ENCODE results near the gene RIMBP3C. TPM values are rescaled to one million over a fixed set of nuclear protein-coding genes. Genes with fewer than 3 reads are reported as not detected.
"Not testable (repeated sequence)": the region's sequence is repeated elsewhere in the genome, so short reads cannot be mapped to it uniquely, and the experiment has no call there.

Gene RIMBP3C
- total RNA-seq, 1 donor from 2014 or later = 0.82 TPM

DNA sequence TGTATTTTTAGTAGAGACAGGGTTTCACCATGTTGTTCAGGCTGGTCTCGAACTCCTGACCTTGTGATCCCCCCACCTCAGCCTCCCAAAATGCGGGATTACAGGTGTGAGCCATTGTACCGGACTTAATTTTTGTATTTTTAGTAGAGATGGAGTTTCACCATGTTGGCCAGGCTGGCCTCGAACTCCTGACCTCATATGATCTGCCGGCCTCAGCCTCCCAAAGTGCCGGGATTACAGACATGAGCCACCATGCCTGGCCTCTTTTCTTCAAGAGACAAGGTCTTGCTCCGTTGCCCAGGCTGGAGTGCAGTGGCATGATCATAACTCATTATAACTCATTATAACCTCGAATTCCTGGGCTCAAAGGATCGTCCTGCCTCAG lies 29.4 kb upstream of the RIMBP3C start:
- not testable (repeated sequence) for FAIRE-seq

DNA sequence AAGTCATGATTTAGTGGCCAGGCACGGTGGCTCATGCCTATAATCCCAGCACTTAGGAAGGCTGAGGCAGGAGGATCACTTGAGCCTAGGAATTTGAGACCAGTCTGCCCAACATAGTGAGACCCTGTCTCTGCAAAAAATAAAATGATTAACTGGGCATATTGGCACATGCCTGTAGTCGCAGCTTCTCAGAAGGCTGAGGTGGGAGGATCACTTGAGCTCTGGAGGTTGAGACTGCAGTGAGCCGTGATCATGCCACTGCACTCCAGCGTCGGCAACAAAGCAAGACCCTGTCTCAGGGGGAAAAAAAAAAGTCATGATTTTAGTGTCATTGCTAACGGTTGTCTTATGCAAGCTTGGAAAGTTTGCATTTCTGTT lies 28.2 kb upstream of the RIMBP3C start:
- DNase-seq (ENCODE audit: low spot score in 2 of 2) = no peak
- no peak for FAIRE-seq

More for the DNA sequence above, 29.4 kb upstream of the RIMBP3C start:
- not testable (repeated sequence) for DNase-seq (ENCODE audit: low spot score in 2 of 2)

DNA sequence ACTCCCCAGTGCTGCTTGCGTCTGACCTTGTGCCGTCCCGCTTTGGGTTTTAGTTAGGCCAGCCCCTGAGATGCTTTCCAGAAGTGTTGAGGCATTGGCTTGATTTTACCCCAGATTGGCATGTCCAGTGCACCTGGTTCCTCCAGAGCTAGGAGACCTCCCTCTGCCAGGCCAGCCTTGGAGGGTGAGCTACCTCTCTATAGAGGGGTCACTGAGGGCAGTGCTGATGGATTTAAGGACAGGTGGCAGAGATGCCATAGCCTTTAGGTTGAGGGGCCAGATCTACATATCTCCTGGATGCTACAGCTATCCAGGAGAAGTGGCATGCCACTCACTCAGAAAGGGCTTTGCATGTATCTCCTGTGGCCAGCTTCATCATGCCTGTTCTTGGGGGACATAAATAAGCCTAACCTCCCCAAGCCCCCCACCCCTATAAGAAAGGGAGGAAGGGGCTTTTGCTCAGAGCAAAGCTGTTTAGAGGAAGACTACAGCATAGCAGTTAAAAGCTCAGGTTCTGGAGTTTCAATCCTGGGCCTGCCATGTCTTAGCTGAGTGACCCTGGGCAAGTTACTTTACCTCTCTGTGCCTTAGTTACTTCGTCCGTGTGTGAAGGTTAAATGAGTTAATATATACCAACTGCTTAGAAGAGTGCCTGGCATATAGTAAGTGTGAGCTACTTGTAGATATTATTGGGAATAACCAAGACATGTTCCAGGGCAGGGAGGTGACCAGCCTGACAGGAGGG lies 22.7 kb upstream of the RIMBP3C start:
- no peak for FAIRE-seq
- DNase-seq (ENCODE audit: low spot score in 2 of 2) = no peak

DNA sequence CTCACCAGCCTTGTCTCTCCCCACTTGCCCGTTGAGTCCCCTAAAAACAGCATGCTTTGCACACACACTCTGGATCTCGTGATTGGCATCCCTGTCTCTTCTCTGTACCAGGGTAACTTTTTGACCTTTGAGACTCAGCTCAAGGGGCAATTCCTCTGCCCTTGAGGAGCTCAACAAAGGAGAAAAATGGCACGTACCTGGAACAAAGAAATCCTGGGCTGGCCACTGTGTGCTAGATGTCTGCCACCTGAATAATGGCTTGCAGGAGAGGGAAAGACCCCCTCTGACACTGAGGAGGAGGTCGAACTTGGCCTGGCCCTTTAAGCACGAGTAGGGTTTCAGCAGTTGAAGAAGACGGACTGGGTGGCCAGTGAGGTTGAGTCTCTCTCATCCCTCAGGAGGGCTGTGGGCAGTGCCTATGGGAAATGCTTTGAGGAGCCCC lies 22.1 kb upstream of the RIMBP3C start:
- FAIRE-seq (no peak), DNase-seq (ENCODE audit: low spot score in 2 of 2) (no peak)

DNA sequence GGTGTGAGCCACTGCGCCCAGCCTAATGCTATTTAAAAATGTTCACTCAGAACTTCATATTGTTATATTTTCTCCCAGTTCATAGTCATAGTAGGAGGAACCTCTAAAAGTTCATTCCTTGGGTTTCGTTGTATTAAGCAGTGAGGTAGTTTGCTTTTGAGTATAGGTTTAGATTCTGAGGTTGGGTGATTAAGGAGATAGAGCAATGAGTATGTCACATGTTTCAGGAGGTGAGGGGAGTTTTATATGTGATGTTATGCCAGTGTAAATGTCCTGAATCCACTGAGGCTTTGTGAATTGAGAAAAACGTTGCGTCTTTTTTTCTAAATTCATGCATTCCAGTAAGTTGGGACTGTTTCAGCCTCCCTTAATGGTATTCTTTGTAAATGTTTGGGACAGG lies 20.4 kb upstream of the RIMBP3C start:
- DNase-seq (ENCODE audit: low spot score in 2 of 2) = no peak
- FAIRE-seq = no peak

DNA sequence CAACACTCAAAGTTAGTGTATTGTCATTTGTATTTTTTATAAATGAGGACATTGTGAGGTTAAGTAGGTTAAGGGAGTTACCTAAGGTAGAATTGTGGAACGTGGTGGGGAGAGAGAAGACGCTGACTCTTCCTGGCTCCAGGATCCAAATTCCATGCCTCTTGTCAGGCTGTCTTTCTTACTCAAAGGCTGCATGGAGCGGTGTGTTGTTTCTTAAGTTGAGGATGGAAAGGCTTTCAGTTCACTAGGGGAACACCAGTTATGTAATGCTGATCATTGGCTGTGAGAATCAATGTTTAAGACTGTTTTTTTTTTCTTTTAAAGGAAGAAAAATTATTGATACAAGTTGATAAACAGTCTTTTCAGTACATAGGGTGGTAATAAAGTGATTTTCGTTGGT lies 19.1 kb upstream of the RIMBP3C start:
- no peak for FAIRE-seq

DNA sequence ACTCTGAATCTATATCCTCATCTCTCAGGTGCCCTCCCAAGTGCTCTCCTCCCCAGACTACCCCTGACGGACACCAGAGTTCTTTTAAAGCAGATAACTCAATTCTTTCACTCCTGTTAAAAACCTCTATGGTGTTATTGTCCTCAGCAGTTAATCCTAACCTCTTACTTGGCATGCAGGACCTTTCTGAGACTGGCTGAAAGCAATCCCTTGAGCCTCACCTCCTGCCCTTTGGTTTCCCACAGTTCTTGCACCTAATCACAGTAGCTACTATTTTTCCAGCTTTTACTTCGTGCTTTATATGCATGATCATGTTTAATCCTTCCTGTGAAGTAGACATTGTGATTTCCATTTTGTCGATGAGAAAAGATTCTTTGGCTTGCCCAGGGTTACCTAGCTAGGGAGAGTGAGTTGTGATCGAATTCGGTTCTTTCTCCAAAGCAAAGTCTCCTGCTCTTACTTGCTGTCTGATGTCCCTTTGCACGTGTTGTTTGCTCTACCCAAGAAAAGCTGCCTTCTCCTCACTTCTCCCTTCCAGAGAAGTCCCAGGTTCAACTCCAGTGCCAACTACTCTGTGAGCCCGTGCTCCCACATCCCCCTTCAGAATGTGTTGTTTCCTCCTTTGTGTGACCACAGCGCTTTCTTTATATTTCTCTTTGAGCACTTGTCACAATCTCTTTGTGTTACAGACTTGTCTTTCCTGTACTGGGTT lies 18.4 kb upstream of the RIMBP3C start:
- no peak for FAIRE-seq
- DNase-seq (ENCODE audit: low spot score in 2 of 2) = no peak

More for the DNA sequence above, 19.1 kb upstream of the RIMBP3C start:
- DNase-seq (ENCODE audit: low spot score in 2 of 2) = no peak

DNA sequence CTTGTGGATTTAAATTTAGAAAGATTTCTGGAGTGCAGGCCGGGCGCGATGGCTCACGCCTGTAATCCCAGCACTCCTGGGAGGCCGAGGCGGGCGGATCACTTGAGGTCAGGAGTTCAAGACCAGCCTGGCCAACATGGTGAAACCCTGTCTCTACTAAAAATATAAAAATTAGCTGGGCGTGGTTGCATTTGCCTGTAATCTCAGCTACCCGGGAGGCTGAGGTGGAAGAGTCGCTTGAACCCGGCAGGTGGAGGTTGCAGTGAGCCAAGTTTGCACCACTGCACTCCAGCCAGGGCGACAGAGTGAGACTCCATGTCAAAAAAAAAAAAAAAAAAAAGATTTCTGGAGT lies 17.8 kb upstream of the RIMBP3C start:
- FAIRE-seq = not testable (repeated sequence)

DNA sequence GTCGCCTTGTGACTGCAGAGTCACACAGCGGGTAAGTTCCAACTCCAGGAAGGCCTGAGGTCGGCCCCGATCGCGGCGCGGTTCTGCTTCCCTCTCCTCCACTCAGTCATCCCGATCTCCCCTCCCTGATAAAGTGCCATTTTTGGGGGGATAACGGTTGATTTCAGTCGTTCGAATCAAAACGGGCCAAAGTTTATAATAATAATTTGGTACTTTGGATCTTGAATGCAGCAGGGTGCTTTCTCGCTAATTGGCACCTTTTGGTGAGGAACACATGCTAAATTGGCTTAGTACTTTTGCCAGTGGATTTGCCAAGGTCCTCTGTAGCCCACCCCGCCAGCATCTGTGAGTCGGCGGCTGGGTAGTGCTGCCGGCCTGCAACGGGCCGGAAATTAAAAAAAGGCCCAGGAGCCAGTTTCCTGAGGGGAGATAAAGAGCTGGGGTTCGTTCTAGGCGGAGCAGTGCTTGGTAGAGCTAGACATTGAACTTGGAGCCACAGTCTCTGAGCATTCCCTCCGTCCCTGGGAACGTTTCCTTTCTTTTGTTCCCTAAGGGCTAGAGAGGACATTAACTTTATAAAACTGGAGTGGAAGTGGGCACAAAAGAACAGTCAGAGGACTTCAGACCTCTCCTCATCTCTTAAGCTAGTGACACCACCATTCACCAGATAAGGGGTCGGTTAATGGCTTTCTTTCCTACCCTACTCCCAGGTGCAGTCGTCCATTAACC lies 17.2 kb upstream of the RIMBP3C start:
- DNase-seq (ENCODE audit: low spot score in 2 of 2) (no peak), FAIRE-seq (no peak)

More for the DNA sequence above, 17.8 kb upstream of the RIMBP3C start:
- not testable (repeated sequence) for DNase-seq (ENCODE audit: low spot score in 2 of 2)

DNA sequence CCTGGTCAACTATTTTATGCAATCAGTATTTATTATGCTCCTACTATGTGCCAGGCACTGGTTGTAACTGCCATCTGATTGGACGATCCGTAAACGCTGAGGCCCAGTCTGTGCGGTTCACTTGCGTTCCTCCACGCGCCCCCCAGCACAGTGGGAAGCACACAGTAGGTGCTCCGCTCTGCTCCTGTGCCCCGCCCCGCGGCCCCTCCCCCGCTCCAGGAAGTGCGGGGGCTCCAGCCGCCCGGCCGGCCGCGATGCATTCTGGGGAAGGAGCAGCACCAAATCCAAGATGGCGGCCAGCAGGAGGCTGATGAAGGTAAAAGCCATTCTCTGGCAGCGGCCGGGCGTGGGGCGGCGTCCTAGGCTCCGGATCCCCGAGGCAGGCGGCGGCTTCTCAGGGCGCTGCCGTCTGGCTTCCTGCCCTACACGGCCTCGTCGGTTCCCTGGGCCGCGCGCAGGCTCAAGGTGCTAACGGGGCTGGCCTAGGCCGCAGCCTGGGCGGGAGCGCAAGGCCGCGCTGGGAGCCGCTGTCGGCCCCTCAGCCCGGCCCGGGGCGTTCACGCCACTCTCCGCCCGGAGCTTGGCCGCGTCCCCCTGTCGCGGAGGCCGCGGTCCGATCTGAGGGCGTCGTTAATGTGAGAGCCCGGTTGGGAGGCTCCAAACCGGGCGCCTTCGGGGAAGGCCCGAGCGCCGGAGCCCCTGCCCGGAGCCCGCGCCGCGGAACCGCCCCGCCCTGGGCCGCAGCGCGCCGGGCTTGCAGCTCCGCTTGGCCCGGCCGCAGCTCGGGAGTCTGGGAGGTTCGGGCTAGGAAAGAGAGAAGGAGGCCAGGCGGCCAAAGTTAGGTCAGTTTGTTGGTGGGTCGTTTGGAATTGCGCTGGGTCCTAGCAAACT lies 16.4 kb upstream of the RIMBP3C start, which contains the start of gene UBE2L3:
TSS of gene UBE2L3 (plus strand) at position 259 of the 891 bp plus-strand sequence. CDS start at position 290, 31 bp downstream.
- FAIRE-seq (no peak), DNase-seq (ENCODE audit: low spot score in 2 of 2) (peak; percentile 90 to 91)

DNA sequence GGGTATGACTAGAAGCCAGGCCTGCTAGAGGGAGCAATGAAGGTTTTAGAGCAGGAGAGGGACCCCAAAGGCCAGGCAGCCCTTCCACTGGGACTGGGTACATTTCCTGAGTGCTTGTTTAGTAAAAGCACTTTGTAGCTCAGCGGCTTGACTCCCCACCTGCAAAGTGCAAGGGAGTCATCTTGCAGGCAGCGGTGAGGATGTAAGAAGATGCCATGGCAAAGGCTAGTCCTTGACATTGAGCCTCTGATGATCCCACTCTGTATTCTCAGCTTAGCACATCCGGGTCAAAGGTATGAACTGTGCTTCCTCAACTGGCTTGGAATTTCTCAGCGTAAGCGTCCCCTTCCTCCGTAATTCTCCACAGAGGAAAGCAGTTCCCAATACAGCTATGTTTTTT lies 13.2 kb upstream of the RIMBP3C start:
- FAIRE-seq (no peak), DNase-seq (ENCODE audit: low spot score in 2 of 2) (no peak)

DNA sequence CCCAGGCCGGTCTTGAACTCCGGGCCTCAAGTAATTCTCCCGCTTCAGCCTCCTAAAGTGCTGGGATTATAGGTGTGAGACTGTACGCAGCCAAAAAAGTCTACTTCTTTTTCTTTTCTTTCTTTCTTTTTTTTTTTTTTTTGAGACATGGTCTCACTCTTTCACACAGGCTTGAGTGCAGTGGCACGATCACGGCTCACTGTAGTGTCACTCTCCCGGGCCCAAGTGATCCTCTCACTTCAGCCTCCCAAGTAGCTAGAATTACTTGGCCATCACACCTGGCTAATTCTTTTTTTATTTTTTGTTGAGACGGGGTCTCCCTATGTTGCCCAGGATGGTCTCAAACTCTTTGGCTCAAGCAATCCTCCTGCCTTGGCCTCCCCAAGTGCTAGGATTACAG lies 12.7 kb upstream of the RIMBP3C start:
- no peak for FAIRE-seq

DNA sequence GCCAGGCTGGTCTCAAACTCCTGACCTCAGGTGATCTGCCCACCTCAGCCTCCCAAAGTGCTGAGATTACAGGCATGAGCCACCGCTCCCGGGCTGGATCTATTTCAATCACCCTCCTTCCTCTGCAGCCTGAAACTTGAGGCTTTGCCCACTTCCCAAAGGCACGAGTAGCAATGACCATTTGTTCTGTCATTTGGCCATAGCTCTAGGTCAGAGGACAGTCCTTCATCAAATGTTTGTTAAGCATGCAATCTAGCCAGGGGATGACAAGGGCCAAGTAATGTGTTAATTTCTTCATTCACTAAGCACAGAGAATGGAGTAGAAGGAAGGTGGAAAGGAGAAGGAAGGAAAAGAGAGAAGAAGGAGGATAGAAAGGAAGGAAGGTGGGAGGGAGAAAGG lies 9.4 kb upstream of the RIMBP3C start:
- DNase-seq (ENCODE audit: low spot score in 2 of 2); FAIRE-seq: not testable (repeated sequence)

More for the DNA sequence above, 12.7 kb upstream of the RIMBP3C start:
- no peak for DNase-seq (ENCODE audit: low spot score in 2 of 2)

DNA sequence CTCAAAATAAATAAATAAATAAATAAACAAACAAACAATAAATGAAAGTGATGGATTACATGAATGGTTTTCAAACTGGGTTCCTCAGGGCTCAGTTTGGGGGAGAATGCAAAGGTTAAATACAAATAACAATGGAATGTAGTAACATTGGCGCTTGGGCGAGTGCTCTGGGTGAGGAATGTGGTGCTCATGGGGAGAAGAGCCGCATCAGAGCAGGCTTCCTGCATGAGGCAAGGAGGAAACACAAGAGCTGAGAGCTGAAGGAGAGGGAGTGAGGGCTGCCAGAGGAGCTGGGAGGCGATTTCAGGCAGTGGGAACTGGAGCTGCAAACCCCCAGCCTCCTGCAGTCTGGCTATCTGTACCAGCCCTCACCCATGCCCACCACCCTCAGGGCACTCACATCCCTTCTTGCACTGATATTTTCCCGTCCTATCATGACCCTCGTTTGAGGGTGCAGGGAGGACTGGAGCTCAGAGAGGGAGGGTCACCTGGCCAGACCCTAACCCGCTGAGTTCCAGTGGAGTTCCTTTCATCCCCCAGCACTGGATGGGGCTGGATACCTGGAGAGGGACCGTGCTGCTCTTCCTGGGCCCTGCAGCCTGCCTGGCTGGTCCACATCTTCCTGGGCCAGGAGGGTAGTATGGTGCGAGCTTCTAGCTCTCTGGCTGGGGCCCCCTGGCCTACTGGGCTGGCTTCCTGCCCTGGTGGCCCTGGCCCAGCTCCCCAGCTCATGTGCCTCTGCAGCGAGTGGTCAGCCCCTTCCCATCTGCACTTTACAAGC lies 8.3 kb upstream of the RIMBP3C start:
- not testable (repeated sequence) for DNase-seq (ENCODE audit: low spot score in 2 of 2); FAIRE-seq

DNA sequence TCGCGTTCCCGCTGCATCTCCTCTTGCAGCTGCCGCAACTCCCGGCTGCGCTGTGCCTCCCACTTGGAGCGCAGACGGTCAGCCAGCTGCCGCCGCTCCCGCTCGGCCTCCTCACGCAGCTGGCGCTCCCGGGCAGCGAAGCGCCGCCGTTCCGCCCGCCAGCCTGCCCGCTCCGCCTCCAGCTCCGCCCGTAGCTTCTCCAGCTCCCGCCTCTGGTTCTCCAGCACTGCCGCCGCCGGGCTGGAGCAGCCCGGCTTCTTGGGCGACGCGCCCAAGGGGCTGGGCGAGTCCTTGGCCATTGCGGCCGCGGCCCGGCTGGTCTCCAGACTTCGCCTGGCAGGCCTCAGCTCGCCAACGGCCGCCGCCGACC lies 598 bp downstream of the RIMBP3C start:
- not testable (repeated sequence) for FAIRE-seq; DNase-seq (ENCODE audit: low spot score in 2 of 2)

DNA sequence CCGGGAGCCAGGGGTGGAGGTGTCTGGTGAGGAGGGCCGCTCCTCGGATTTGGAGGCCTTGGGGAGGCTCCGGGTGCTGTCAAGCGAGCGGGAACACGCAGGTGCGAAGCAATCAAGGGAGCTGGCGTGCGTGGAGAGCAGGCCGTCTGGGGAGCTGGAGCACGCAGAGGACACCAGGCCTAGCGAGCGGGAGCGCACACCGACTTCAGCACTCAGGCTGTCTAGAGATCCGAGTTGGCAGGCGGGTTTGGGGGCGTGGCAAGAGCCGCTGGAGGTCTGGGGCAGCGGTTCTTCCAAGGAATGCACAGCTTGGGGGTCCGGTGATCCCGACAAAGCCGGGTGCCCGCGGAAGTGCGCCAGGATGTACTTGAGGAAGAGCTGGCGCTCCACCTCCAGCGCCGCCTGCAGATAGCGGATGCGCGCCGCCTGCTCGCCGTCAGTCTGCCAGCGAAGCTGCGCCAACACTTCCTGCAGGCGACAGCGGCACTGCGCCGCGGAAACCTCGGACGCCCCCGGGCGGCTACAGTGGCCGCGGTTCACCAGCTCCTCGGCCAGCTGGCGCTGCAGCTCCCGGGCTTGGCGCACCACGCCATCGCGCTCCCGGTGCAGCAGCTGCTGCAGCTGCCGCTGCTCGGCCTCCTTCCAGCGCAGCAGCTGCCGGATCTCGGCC lies 1.1 kb downstream of the RIMBP3C start:
- FAIRE-seq; DNase-seq (ENCODE audit: low spot score in 2 of 2): not testable (repeated sequence)

DNA sequence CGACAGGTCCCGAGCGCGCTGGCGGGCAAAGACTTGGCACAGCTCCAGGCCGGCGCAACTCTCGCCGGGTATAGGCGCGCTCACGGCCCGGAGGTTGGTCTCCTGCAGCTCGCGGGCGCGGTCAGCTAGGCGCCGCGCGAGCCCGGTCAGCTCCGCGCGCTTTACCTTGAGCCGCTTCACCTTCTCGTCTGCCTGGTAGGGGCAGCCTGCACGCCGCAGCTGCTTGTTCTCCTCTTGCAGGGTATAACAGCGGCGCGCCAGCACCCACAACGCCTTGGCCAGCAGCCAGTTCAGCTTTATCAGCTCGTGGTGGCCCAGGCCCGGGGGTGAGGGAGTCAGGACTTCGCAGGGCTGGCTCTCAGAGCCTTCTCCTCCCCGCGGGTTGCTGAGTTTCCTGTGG lies 1.7 kb downstream of the RIMBP3C start:
- DNase-seq (ENCODE audit: low spot score in 2 of 2); FAIRE-seq: not testable (repeated sequence)

DNA sequence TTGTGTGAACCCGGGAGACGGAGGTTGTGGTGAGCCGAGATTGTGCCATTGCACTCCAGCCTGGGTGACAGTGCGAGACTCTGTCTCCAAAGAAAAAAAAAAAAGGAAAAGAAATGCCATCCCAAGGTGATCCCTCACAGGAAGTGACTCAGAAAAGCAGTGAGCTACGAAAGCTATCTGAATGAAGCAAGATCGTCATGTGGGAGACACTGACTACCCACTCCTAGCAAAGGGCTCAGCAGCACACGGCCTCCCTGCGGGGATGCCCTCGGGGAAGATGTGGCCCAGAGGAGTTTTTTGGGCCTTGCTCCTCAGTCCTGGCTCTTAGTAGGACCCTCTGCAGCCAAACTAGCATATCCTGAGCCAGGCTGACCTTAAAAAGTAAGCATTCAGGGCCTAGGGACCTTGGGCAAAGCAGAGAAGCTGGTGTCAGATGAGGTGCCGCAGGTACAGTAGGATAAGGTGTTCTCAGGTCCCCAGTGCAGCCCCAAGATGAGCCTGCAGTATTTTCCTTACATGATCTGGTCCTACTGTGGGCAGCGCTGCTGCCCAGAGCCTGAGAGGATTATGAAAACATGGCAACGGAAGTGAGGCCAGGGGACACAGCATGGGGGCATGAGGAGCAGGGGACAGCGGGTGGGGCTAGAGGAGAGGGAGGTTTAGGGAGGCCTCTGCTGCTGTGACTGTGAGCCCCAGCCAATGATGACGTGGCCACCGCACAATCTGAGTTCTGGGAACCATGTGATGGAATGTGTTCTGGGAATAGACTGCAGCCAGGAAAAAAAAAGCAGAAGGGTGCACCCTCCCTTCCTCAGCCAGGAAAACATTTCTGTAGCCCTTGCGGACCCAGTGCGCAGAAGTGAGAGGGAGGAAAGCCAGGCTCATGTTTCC lies 6.6 kb downstream of the RIMBP3C start:
- not testable (repeated sequence) for FAIRE-seq; DNase-seq (ENCODE audit: low spot score in 2 of 2)

Data from frontal cortex (tissue), 4 donors.